SU-DHL-6 (cell line): ENCODE measurements around the gene NME3.

Source experiments
- EZH2phosphoT487 ChIP-seq: fragments of 200-600 bp; sonication (generic), shearing (Covaris generic); conservative IDR thresholded peaks from 2 replicates; pipeline ENCODE4 v1.6.1; 2018; ENCODE audit warnings: mild to moderate bottlenecking, antibody characterized with exemption, low read length, moderate library complexity, mixed read lengths
- TF ChIP-seq, protein P1 (sequence below): fragments of 200-600 bp; sonication (generic); IDR thresholded peaks from one replicate; pipeline ENCODE4 v1.5.1; 2017; ENCODE audit warnings: antibody characterized with exemption, mild to moderate bottlenecking, low read length, moderate library complexity; ENCODE audit not compliant: insufficient read depth, poor library complexity, severe bottlenecking

DNA sequence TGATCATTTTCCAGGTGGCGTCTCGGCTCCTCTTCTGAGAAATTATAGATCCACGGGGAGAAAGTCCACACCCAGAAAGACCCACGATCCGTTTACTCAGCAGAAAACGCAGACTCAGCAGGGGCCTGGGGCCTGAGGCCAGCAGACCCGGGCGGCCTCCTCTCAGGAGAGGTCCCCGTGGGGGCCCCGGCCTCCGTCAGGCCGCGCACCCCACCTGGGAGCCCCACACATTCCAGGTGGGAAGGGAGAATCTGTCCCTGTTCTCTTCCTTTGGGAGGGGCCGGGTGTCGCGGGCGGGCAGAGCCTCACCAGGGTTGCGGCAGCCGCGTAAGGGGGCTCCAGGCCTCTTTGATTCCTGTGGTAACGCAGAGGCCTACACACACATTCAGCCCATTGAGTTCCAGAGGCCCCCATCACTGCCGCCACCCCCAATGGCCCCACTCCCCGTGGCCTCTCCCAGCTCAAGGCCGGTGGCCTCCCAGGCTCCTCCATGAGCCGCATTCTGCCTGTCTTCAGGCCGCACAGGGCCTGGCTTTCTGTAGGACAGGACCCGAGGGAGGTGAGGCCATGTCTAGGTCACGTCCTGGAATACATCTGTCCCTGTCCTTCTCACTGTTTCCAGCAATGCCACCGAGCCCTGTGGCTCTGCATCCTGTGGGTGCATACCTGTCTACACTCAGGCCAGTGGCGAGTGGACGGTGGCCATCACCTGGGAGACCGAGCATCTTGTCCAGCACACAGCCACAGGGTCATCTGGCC is 23.7 kb upstream of the NME3 start:
- TF ChIP-seq, protein P1, sequence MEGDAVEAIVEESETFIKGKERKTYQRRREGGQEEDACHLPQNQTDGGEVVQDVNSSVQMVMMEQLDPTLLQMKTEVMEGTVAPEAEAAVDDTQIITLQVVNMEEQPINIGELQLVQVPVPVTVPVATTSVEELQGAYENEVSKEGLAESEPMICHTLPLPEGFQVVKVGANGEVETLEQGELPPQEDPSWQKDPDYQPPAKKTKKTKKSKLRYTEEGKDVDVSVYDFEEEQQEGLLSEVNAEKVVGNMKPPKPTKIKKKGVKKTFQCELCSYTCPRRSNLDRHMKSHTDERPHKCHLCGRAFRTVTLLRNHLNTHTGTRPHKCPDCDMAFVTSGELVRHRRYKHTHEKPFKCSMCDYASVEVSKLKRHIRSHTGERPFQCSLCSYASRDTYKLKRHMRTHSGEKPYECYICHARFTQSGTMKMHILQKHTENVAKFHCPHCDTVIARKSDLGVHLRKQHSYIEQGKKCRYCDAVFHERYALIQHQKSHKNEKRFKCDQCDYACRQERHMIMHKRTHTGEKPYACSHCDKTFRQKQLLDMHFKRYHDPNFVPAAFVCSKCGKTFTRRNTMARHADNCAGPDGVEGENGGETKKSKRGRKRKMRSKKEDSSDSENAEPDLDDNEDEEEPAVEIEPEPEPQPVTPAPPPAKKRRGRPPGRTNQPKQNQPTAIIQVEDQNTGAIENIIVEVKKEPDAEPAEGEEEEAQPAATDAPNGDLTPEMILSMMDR, result no peak
- TF ChIP-seq EZH2phosphoT487, result no peak
